IPS-20b (cell line): ENCODE results near the gene RELN.

Source experiments
- H3K27ac ChIP-seq: one replicate; pipeline ENCODE4 v1.5.1; 2013; ENCODE audit warnings: low read length
- H3K27me3 ChIP-seq: 2 replicates; pipeline ENCODE4 v1.6.1; 2013; ENCODE audit warnings: mild to moderate bottlenecking, low read length, inconsistent platforms; ENCODE audit not compliant: insufficient read depth
- H3K36me3 ChIP-seq: 2 replicates; pipeline ENCODE4 v1.6.1; 2013; ENCODE audit warnings: low read depth, mild to moderate bottlenecking, inconsistent platforms, low read length, moderate library complexity; ENCODE audit not compliant: insufficient read depth
- H3K4me1 ChIP-seq: 2 replicates; pipeline ENCODE4 v1.6.1; 2013; ENCODE audit warnings: mild to moderate bottlenecking, control low read depth, inconsistent platforms, low read length, moderate library complexity; ENCODE audit not compliant: insufficient read depth
- H3K4me3 ChIP-seq: 2 replicates; pipeline ENCODE4 v1.5.1; 2013; ENCODE audit warnings: mild to moderate bottlenecking, low read length, inconsistent platforms
- H3K9ac ChIP-seq: 2 replicates; pipeline ENCODE4 v1.6.1; 2013; ENCODE audit warnings: low read depth, mild to moderate bottlenecking, inconsistent platforms, low read length, moderate library complexity
- H3K9me3 ChIP-seq: 2 replicates; pipeline ENCODE4 v1.6.1; 2013; ENCODE audit warnings: mild to moderate bottlenecking, low read depth, low read length, inconsistent platforms; ENCODE audit not compliant: insufficient read depth

Gene RELN

GRCh38 chr7:103766660-103767059 lies 222.8 kb downstream of the RELN start:
- Histone ChIP-seq H3K4me3 (no peak overlapping the region), H3K9me3 (no peaks in the 10 kb centered on the region), H3K9ac (no peak overlapping the region), H3K27me3 (no peaks in the 10 kb centered on the region), H3K36me3 (no peaks in the 10 kb centered on the region), H3K4me1 (peaks cover 4% of the 10 kb centered on the region; the same call in 1 of the 2 replicates), H3K27ac (no peak overlapping the region)

- no peaks in the 10 kb centered on the region for H3K27me3 ChIP-seq
- H3K9me3 ChIP-seq, result no peaks in the 10 kb centered on the region
- H3K4me1 ChIP-seq, result peaks cover 4% of the 10 kb centered on the region; the same call in 1 of the 2 replicates
- H3K36me3 ChIP-seq, result no peaks in the 10 kb centered on the region
- no peak overlapping the region for H3K9ac ChIP-seq
- no peak overlapping the region for H3K27ac ChIP-seq
- H3K4me3 ChIP-seq, result no peak overlapping the region
Observed at GRCh38 chr7:103765901-103766300, 223.6 kb downstream of the RELN start.

- Histone ChIP-seq H3K27ac (no peak overlapping the region), H3K36me3 (no peaks in the 10 kb centered on the region), H3K27me3 (no peaks in the 10 kb centered on the region), H3K4me1 (peaks cover 4% of the 10 kb centered on the region; the same call in 1 of the 2 replicates), H3K9me3 (no peaks in the 10 kb centered on the region), H3K4me3 (no peak overlapping the region), H3K9ac (no peak overlapping the region)
Observed at GRCh38 chr7:103764901-103765300, 224.6 kb downstream of the RELN start.

- H3K9ac ChIP-seq, result no peak overlapping the region
- H3K9me3 ChIP-seq, result no peaks in the 10 kb centered on the region
- no peaks in the 10 kb centered on the region for H3K27me3 ChIP-seq
- no peak overlapping the region for H3K4me3 ChIP-seq
- no peaks in the 10 kb centered on the region for H3K36me3 ChIP-seq
- H3K4me1 ChIP-seq, result peaks cover 4% of the 10 kb centered on the region; the same call in 1 of the 2 replicates
- no peak overlapping the region for H3K27ac ChIP-seq
Observed at GRCh38 chr7:103762877-103763276, 226.6 kb downstream of the RELN start.

- Histone ChIP-seq H3K9me3 (no peaks in the 10 kb centered on the region), H3K9ac (no peak overlapping the region), H3K27ac (no peak overlapping the region), H3K36me3 (no peaks in the 10 kb centered on the region), H3K27me3 (no peaks in the 10 kb centered on the region), H3K4me3 (no peak overlapping the region), H3K4me1 (peaks cover 4% of the 10 kb centered on the region; the same call in 1 of the 2 replicates)
Observed at GRCh38 chr7:103762065-103762760, 227.2 kb downstream of the RELN start.

- Histone ChIP-seq H3K4me1 (no peaks in the 10 kb centered on the region), H3K9ac (no peak overlapping the region), H3K9me3 (no peaks in the 10 kb centered on the region), H3K36me3 (no peaks in the 10 kb centered on the region), H3K27ac (no peak overlapping the region), H3K4me3 (no peak overlapping the region), H3K27me3 (no peaks in the 10 kb centered on the region)
Observed at GRCh38 chr7:103752995-103753394, 236.5 kb downstream of the RELN start.

GRCh38 chr7:103751311-103751880 lies 238.1 kb downstream of the RELN start:
- H3K9me3 ChIP-seq, result no peaks in the 10 kb centered on the region
- no peak overlapping the region for H3K27ac ChIP-seq
- no peak overlapping the region for H3K9ac ChIP-seq
- no peaks in the 10 kb centered on the region for H3K27me3 ChIP-seq
- H3K4me3 ChIP-seq, result no peak overlapping the region
- no peaks in the 10 kb centered on the region for H3K4me1 ChIP-seq
- H3K36me3 ChIP-seq, result no peaks in the 10 kb centered on the region

- no peaks in the 10 kb centered on the region for H3K36me3 ChIP-seq
- no peaks in the 10 kb centered on the region for H3K27me3 ChIP-seq
- no peak overlapping the region for H3K27ac ChIP-seq
- H3K4me3 ChIP-seq, result no peak overlapping the region
- H3K4me1 ChIP-seq, result no peaks in the 10 kb centered on the region
- H3K9ac ChIP-seq, result no peak overlapping the region
- H3K9me3 ChIP-seq, result no peaks in the 10 kb centered on the region
Observed at GRCh38 chr7:103748680-103749079, 240.8 kb downstream of the RELN start.

- H3K4me1 ChIP-seq, result no peaks in the 10 kb centered on the region
- H3K36me3 ChIP-seq, result no peaks in the 10 kb centered on the region
- no peaks in the 10 kb centered on the region for H3K27me3 ChIP-seq
- H3K9me3 ChIP-seq, result no peaks in the 10 kb centered on the region; the same call in 1 of the 2 replicates
- H3K9ac ChIP-seq, result no peak overlapping the region
- no peak overlapping the region for H3K4me3 ChIP-seq
- no peak overlapping the region for H3K27ac ChIP-seq
Observed at GRCh38 chr7:103735377-103735776, 254.1 kb downstream of the RELN start.

GRCh38 chr7:103731169-103731568 lies 258.3 kb downstream of the RELN start:
- Histone ChIP-seq H3K9ac (no peak overlapping the region), H3K4me3 (no peak overlapping the region), H3K36me3 (no peaks in the 10 kb centered on the region), H3K9me3 (no peaks in the 10 kb centered on the region), H3K27ac (no peak overlapping the region), H3K27me3 (no peaks in the 10 kb centered on the region), H3K4me1 (no peaks in the 10 kb centered on the region)

- no peaks in the 10 kb centered on the region for H3K4me1 ChIP-seq
- no peaks in the 10 kb centered on the region for H3K9me3 ChIP-seq
- H3K36me3 ChIP-seq, result no peaks in the 10 kb centered on the region
- no peak overlapping the region for H3K4me3 ChIP-seq
- no peaks in the 10 kb centered on the region for H3K27me3 ChIP-seq
- no peak overlapping the region for H3K27ac ChIP-seq
- H3K9ac ChIP-seq, result no peak overlapping the region
Observed at GRCh38 chr7:103729026-103729425, 260.4 kb downstream of the RELN start.

- H3K36me3 ChIP-seq, result no peaks in the 10 kb centered on the region
- H3K4me1 ChIP-seq, result no peaks in the 10 kb centered on the region
- H3K4me3 ChIP-seq, result no peak overlapping the region
- no peaks in the 10 kb centered on the region for H3K9me3 ChIP-seq
- no peak overlapping the region for H3K9ac ChIP-seq
- no peaks in the 10 kb centered on the region for H3K27me3 ChIP-seq
- no peak overlapping the region for H3K27ac ChIP-seq
Observed at GRCh38 chr7:103727982-103728610, 261.4 kb downstream of the RELN start.
